GM18861 (cell line): ENCODE results near the gene MARCHF5.
A peak's percentile ranks its signal among the peaks of the same experiment; 100 is the strongest.

Experiments used
- ATAC-seq: cut with Tn5 transposase; IDR thresholded peaks from one replicate; pipeline ENCODE4 v1.9.1; 2021; ENCODE audit not compliant: unreplicated experiment

MARCHF5 gene, protein sequence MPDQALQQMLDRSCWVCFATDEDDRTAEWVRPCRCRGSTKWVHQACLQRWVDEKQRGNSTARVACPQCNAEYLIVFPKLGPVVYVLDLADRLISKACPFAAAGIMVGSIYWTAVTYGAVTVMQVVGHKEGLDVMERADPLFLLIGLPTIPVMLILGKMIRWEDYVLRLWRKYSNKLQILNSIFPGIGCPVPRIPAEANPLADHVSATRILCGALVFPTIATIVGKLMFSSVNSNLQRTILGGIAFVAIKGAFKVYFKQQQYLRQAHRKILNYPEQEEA

DNA sequence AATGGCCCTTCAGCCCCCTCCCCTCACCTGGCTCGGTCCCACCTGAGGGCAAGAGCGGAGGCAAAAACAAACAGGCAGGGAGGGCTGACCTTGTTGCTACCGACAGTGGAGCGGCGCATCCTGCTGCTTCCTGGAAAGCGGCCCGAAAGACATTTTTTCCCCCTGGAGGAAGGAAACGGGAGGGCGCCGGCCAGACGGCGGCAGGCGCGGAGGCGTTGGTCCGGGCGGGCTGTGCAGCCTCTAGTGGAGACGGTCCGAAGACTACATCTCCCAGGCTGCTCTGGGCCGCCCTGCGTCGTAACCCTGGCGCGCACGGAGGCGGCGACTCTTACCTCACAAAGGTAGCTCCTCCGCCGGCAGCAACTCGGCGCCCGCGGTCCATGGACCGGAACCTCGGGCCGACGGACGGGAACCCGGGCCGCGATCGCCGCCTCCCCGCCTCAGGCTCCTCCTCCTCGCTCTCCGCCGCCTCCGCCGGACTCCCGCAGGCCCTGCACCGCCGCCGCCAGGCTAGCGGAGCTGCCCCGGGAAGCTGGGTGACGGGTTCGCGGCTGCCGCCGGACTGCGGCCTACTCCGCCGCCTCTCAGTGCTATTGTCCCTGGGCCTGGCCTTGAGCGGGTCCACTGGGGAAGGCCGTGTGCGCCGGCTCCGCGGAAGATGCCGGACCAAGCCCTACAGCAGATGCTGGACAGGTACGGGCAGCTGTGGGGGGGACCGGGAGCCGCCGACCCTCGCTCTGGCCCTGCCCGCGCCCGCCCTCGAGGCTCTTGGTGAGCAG lies at the start of gene MARCHF5, which contains the start of gene CPEB3:
Gene MARCHF5 (plus strand): TSS at position 331 of the 779 bp plus-strand sequence. CDS start 328 bp downstream, at position 659.
Gene CPEB3 (minus strand): TSS at position 242 of the 779 bp plus-strand sequence. CDS start 50,728 bp downstream, outside the sequence.
- ATAC-seq: peak; percentile 97

GRCh38 chr10:92241501-92241900 lies 49.5 kb upstream of the MARCHF5 start:
- ATAC-seq: no peak

DNA sequence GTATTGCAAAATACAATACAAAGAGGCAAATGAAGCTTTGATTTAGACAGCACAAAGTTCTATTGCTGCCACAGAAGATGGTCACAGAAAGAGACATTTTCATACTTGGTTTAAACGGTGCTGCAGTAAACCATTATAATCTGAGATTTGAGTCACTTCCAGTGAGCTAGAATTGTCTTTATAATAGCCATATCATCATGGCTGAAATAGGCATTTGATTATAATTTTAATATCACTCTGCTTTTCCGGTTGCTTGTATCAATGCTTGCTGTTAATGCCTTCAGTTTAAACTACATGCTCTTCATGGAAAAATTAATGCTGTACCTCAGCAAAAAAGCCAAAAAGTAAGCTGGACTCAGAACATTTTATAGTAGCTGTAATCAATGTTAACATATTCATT lies 48.6 kb upstream of the MARCHF5 start:
- ATAC-seq: no peak

- ATAC-seq: no peak
Measured at GRCh38 chr10:92242910-92243671, 47.9 kb upstream of the MARCHF5 start.

DNA sequence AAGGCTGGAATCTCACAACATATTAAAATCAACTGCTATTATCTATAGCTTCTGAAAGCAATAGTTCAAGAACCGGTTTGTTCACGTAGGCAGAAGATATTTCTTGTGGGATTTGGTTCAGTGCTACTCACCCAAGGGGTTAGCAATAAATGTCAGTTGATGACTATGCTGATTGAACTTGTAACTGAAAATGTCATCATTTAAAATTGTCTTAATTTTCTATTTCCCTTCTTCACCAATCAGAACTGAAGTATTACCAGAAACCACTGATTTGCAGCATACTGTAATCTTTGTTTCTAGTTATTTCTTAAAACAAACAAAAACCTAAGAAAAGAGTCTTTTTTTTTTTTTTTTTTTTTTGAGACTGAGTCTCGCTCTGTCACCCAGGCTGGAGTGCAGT lies 46.2 kb upstream of the MARCHF5 start:
- ATAC-seq: peak; percentile 37

GRCh38 chr10:92248566-92248965 lies 42.4 kb upstream of the MARCHF5 start:
- no peak for ATAC-seq

- ATAC-seq: no peak
Measured at GRCh38 chr10:92263396-92263795, 27.6 kb upstream of the MARCHF5 start.

- no peak for ATAC-seq
Measured at GRCh38 chr10:92264249-92264648, 26.7 kb upstream of the MARCHF5 start.

DNA sequence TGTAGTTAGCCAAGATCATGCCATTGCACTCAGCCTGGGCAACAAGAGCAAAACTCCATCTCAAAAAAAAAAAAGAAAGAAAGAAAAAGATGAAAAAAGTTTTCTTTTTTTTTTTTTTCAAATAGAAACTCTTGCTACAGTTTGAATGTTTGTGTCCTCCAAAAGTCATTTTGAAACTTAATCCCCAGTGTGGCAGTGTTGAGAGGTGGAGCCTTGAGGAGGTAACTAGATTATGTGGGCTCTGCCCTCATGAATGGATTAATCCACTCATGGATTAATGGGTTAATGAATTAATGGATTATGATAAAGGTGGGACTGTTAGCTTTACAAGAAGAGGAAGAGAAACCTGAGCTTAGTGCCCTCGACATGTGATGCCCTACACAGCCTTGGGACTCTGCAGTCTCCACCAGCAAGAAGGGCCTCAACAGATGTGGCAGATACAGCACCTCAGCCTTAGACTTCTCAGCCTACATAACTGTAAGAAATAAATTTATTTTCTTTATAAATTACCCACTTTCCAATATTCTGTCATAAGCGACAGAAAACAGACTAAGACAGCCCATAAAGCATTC lies 25.2 kb upstream of the MARCHF5 start:
- ATAC-seq: no peak

GRCh38 chr10:92267343-92267742 lies 23.6 kb upstream of the MARCHF5 start:
- no peak for ATAC-seq

DNA sequence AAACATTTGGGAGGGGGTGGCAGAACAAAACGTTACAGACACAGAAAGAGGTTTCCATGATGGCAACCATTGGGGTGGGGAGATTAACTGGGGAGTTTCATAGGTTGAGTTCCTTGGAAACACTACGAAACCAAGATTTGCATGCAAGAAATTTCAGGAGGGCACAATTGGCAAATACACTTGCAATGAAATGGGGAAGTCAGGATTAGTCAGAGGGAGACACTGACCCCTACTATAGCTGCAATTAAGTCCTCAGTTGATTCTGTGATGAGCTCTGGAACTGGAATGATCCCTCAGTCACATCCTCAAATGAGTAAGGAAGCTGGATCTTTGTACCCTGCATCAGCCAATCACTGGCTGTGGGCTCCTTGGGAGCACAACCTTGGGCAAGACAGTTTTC lies 22.2 kb upstream of the MARCHF5 start:
- no peak for ATAC-seq

GRCh38 chr10:92274071-92274470 lies 16.9 kb upstream of the MARCHF5 start:
- no peak for ATAC-seq

DNA sequence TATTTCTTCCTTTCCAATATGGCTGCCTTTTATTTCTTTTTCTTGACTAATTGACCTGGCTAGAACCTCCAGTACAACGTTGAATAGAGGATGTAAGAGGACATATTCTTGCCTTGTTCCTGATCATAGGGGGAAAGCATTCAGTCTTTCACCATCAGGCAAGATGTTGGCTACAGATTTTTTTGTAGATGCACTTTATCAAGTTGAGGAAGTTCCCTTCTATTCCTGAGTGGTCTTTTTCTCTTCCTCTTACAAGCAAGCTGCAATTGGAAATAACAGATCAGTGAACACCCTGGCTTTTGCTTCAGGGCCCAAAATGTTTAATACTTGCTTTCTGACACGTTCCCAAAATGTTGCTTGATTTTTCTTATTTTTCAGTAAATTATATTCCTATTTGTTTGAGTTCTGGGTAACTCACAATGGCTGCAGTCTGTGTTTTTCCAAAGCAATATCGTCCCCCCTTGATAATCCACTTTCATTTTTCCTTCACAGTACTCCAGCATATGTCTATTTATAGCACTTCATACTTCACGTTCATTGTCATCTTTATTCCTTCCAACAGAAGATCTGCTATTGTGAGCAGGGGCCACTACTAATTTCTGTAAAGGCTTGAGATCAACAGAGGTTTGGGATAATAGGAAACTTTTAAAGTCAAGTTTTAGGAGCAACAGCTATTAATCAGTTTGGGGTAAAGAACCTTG lies 11.8 kb upstream of the MARCHF5 start:
- ATAC-seq: no peak

GRCh38 chr10:92284112-92284704 lies 6.8 kb upstream of the MARCHF5 start:
- no peak for ATAC-seq

GRCh38 chr10:92290076-92290836 lies 711 bp upstream of the MARCHF5 start:
- ATAC-seq: no peak

GRCh38 chr10:92291616-92291865 lies 574 bp downstream of the MARCHF5 start:
- no peak for ATAC-seq

- no peak for ATAC-seq
Measured at GRCh38 chr10:92291921-92292845, 1.2 kb downstream of the MARCHF5 start.

DNA sequence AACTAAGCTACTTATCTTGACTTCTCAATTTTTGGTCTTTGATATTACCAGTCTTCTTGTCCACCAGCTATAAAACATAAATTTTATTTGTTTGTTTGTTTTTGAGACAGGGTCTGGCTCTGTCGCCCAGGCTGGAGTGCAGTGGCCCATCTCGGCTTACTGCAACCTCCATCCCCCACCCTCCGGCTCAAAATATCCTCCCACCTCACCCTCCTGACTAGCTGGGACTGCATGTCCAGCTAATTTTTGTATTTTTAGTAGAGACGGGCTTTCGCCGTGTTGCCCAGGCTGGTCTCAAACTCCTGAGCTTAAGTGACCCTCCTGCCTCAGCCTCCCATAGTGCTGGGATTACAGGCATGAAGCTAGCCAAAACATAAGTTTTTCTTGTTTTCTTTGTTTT lies 7.5 kb downstream of the MARCHF5 start:
- no peak for ATAC-seq

GRCh38 chr10:92303096-92303495 lies 12.1 kb downstream of the MARCHF5 start:
- ATAC-seq: no peak
